T-helper 22 cell (primary cell): ENCODE results near the gene SHISA2.

Source experiments
- DNase-seq: peaks from one replicate; pipeline ENCODE4 v3.0.0-alpha.2; 2020; ENCODE audit warnings: low read depth

Gene SHISA2

DNA sequence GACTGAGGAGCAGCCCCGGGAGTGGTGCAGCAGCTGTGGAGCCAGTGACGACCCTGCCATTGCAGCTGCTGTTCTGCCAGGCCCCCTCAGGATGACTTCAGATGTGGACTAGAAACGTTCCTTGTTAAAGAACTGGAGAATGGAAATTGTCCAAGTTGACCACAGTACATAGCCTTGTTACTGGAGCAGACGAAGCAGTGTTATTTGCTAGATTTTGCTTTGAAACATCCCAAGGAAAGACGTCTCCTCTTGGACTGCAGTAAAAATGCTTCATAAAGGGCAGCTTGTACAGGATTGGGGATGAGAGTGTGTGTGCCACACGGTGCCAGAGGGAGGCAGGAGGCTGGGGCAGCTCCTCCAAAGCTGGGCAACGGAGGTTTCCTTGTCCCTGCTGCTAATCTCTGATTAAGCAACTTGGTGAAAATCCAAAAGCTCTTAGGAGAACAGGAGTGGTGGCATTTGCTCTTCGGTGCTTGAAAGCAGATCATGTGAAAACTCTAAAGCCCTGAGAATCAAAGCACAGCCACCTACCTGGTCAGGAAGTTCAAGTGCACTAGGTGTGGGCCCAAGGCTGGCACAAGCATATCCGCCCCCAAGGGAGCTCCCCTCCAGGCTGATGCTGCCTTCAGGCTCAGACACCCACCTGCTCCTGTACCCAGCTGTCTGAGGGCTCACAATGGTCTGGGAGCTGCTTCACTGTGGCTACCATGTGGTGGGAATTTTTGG is 34.5 kb downstream of the SHISA2 start:
- DNase-seq, result no peak

DNA sequence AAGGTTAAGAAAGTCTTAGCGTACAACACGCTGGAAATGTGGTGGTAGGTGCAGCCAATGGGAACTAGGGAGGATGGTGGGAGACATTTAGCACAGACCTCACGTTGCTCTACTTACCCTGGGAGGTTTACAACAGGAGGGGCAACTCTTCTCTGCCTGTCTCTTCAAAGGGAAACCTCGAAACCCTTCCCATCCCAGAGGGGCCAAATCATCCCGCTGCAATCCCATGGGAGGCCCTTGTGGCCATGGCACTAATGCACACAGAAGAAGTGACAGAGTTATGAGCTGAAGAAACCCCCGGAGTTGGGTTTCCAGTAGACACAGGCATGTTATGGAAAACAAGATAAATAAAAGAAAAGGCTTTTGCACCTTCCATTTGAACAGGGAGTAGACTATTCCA is 35.6 kb downstream of the SHISA2 start:
- DNase-seq, result no peak

DNA sequence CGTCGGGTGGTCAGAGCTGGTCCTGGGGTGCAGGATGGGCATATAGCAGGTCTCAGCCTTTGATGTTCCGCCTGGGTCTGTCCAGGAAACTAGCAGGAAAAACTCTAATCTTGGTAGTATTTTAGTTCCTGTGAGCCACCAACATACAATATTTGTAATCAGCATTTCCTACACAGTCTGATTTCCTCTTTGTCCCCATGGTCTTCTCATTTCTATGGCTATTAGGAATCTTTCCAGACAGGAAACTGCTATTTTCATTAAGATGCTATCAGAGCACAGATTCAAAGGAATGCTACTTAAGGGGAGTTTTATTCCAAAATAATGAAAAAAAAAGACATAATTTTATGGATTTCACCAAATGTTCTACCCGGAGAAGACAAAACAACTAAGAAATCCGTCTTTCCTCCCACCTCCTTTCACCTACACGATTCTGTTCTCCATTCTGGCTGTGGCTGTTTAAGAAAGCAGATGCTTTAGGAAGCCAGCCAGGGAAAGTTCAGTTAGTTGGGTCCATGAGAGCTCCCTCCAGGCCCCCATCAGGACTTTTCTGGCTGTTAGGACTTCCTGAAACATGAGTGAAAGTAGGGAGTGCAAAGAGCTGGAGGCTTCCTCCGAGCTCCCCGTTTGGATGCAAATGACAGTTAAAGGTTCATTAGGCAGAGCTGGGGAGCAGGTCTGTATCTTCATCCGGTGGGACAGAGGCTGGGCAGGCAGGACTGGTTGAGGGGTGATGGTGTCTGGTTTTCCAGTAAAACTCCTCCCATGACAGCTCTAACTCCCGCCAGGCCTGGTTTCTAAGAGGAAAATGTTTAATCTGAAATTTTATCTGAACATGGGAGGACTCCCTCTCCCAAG is 36.3 kb downstream of the SHISA2 start:
- no peak for DNase-seq

DNA sequence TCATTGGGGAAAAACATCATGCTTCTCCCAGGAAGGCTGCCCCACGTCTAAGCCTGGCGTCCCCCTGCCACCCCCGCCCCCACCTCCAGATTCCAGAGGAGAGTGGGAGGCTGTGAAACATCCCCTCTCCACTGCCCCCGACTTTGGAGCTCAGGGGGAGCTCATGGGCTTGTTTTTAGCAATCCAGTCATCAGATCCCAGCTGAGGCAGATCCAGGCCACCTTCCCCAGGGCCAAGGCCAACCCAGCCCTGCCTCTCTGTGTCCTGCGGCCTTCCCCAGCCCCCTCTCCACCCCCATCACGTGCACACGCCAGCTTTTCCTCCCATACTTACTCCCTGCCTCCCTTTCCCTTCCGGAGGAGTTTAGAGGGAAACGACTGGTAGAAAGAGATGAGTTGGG is 38.8 kb downstream of the SHISA2 start:
- no peak for DNase-seq

DNA sequence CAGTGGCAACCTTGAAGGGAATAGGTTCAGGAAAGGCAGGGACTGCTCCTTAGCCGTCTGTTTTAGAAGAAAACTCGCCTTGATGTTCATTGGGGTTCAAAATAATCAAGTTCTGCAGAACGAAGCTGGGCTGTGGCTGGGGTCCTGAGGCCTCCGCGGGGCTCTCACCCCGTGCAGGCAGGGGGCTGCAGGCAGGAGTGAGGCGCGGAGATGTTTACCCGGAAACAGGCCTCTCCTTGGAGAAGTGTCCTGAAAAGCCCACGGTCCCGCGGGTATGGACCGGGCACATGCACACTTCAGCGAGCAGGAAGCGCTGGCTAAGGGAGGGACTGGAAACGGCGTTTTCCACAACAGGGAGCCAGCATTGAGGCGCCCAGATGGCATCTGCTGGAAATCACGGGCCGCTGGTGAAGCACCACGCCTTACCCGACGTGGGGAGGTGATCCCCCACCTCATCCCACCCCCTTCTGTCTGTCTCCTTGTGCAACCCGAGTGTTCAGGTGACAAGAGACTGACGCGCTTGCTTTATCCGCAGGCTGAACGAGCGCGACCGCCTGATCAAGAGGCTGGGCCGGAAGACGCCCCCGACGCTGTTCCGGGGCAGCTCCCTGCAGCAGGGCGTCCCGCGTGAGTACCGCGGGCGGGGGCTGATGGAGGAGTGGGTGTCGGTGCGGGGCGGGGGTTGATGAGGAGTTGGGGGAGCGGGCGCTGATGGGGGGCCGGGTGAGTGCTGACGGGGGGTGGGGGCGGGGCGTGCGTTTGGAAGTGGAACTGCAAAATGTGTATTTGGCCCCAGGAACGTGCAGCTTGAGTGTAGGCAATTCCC is 39.6 kb downstream of the SHISA2 start:
- DNase-seq, result peak; percentile 45

DNA sequence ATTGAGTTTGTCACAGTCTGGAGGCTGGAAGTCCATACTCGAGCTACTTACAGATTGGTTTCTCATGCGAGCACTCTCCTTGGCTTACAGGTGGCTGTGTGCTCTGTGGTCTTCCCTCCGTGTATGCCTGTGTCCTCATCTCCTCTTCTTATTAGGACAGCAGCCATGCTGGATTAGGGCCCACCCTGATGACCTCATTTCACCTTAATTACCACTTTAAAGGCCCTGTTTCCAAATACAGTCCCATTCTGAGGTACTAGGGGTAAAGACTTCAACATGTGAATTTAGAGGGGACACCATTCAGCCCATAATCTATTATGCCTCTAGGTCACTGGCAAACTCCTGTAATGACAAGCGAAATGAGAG is 40.6 kb downstream of the SHISA2 start:
- no peak for DNase-seq

DNA sequence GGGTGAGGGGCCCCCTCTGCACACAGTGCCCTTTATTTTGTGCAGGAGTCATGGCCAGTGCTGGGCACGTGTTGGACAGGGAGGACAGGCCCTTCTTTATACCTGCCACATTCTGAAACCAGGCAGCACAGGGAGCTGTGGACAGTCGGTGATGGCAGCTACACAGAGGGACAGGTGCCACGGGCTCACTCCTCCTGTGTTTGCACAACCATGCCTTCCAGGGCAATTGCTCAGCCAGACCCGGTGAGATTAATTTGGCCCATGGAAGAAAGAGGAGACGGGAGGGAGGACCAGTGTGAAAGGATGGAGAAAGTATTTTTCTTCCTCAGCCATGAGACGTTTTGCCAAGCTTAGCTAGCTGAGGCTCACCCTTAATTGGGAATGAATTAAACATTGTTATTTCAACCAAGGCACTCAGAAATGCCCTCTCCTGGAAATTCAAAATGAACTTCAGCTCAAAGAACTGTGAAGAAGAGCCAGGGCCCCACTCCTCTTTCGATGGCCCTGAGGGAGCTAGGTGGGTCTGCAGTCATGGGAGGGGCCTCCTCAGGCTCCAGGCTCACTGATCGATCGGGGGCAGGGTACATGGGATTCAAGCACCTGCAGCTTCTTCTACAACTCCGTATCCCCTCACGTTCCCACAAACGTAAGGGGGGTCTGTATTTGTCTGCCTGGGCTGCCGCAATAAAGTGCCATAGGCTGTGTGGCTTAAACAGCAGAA is 41.2 kb downstream of the SHISA2 start:
- DNase-seq, result no peak

DNA sequence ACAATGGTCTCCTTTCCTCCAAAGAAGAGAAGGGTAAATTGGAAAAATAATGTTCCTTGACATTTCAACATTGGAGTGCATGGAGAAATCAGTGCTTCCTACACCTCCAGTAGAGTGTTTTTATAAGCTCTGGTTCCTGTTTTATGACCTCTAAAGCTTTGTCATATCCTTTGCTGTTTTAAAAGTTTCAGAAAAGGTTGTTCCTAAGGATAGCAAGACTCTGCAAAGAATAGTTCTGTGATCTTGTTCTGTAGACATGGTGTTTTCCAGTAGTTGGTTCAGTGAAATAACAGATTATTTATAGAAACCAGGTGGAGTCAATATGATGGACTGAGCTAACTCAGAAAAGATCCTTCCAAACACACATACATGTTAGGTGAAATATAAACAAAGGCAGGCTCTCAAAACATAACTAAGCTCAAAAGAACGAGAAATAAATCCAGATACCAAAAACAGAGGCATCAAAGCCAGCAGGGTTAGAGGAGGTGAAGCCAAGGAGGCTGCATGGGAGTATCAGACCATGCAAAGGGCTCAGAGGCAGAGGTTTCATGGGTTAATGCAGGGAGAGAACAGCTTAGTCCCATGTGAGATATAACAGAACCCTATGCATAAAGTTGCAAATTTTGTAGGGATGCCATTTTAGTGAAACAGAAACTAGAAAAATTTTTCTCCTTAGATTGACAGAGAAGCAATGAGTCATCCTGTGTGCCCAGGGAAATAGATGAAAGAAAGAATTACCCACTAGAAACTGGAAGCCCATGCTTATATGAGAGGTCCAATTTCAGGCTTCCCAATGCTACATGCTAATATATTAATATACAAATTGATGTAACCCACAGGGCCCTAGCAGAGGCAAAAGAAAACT is 44.3 kb downstream of the SHISA2 start:
- no peak for DNase-seq
